NK-92 (cell line): ENCODE data around the gene RAB26.
"Not testable (repeated sequence)": the region's sequence is repeated elsewhere in the genome, so short reads cannot be mapped to it uniquely, and the experiment has no call there.

Source experiments
- DNase-seq: peaks from one replicate; lab custom pipeline; 2025; ENCODE audit not compliant: unreplicated experiment; lab: John Stamatoyannopoulos, UW

RAB26 gene

GRCh38 chr16:2195322-2196161, 47.1 kb downstream of the RAB26 start:
- DNase-seq, result no peak

DNA sequence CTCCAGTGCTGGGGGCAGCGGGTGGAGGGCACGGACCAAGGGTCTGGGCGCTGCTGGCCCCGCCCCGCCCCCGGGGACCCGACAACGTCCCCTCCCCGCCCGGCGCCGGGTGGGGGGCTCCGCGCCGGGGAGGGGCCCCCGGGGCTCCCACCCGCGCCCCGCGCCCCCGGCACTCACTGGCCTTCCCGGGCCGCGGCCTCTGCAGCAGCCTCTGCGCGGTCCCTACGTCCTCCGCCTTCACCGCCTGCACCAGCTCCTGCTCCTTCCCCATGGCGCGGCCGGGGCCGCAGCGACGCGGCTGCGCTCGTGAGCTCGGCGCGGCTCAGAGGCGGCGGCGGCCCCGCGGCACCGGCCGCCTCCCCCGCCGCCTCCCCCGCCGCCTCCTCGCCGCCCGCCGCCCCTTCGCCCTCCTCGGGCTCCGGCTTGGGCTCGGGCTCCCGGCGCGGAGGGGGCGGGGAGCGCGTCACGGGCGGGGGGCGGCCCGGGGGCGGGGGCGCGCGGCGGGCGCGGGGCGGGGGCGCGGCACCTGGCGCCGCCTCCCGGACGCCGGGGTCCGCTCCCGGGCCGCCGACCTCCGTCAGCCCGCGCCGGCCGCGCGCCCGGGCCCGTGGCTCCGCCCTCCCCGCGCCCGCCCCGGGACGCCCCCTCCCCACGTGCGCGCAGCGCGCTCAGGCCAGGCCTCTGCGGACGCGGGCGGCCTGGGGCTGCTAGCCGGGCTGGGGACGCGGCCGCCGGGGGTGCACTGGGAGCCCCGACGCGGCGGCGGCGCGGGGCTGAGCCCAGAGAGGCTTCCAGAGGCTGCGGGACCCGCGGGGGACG, 47.9 kb downstream of the RAB26 start, which contains the start of gene CASKIN1:
CASKIN1 (minus strand) TSS at position 444 of the 819 bp plus-strand sequence; CDS start at position 271, 173 bp downstream.
- DNase-seq, result no peak

- no peak for DNase-seq
Measured at GRCh38 chr16:2196981-2197511, 48.6 kb downstream of the RAB26 start.

- DNase-seq, result no peak
Measured at GRCh38 chr16:2197765-2198164, 49.3 kb downstream of the RAB26 start.

DNA sequence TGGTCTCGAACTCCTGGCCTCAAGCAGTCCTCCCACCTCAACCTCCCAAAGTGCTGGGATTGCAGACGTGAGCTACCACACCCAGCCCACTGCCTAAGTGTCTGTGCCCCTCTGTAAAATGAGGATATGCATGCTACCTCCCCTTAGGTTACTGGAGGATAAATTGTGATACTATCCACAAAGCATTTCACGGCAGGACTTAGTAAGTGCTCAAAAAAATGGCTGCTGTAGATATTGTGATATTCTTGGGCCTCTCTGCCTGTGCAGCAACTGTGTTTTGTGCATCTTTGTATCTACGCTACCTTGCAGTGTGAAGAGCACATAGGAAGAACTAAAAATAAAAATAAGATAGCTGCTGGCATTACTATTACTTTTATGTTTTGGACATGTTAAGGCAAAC, 49.9 kb downstream of the RAB26 start:
- DNase-seq, result no peak

DNA sequence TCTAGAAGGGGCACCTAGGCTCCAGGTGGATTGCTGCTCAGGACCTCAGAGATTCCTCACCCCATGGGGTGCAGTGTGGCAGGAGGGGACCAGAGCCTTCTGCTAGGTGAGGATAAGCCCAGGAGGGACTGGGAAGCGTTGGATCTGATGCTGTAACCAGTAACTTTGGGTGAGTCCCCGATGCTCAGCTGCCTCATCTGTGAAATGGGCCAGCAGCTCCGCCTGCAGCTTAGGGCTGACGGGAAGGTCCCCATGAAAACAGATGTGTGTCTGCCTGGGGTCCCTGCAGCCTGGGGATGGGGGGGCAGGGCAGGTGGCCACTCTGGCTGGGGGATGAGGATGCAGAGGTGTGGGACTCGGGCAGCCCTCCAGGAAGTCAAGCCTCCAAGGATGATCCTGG, 50.7 kb downstream of the RAB26 start:
- no peak for DNase-seq

DNA sequence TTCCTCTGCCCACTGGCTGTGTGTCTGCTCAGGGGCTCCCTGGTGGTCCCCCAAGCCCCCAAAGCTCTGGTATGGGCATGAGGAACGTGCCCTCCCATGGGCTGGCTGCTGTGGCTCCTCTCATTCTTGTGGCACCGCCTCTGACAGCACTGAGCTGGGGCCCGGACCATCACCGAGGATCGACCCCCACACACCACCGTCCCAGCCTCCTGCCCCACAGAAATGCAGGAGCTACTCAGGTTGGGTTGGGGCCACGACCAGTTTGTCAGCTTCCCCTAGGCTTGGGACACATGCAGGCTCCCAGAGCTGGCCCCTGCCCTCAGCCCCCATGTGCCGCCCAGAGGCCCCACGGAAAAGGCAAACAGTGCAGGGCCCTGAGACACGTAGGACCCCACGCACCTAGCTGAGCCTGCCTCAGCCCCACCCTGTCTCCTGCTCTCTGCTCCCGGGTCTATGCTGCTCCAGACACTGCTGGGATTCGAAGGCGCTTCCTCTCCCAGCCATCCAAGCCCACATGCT, 51.3 kb downstream of the RAB26 start:
- no peak for DNase-seq

GRCh38 chr16:2200313-2200712, 51.9 kb downstream of the RAB26 start:
- DNase-seq, result no peak

DNA sequence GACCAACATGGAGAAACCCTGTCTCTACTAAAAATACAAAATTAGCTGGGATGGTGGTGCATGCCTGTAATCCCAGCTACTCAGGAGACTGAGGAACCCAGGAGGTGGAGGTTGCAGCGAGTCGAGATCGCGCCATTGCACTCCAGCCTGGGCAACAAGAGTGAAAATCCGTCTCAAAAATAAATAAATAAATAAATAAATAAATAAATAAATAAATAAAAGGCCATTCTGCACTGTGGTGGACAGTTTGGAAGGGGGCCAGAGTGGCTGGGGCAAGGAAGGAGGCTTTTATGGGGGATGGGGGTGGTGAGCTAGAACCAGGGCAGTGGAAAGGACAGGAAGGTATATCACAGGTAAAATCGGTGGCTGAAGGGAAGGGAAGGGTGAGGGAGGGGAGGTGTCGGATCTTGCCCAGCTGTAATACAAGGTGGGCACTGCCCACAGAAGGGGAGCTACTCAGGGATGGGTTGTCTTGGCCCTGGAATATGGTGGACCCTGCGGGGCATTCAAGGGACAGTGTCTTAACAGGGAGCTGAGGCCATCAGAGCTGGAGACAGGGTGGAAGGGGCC, 54.8 kb downstream of the RAB26 start:
- DNase-seq, result not testable (repeated sequence)
